GM12891 (cell line): ENCODE measurements around the gene HOXD4.

Source experiments
- POLR2A ChIP-seq: IDR thresholded peaks from 2 replicates; pipeline ENCODE4 v1.6.1; 2011; ENCODE audit warnings: low read depth, low read length, control low read depth
- POLR2AphosphoS5 ChIP-seq: IDR thresholded peaks from 2 replicates; pipeline ENCODE4 v1.6.1; 2011; ENCODE audit warnings: low read depth, low read length, control low read depth
- TAF1 ChIP-seq: IDR thresholded peaks from 2 replicates; pipeline ENCODE4 v1.6.1; 2011; ENCODE audit warnings: low read depth, low read length, control low read depth

- TF ChIP-seq POLR2AphosphoS5, result no peak
- no peak for TF ChIP-seq POLR2A
- no peak for TF ChIP-seq TAF1
Measured at GRCh38 chr2:176161825-176162626, 10.7 kb downstream of the HOXD4 start.
